ENCODE results near the gene CGB8. TPM values are rescaled to one million over a fixed set of nuclear protein-coding genes. Genes with fewer than 3 reads are reported as not detected.
"Not testable (repeated sequence)": the region's sequence is repeated elsewhere in the genome, so short reads cannot be mapped to it uniquely, and the experiment has no call there.

The CGB8 gene
- total and polyA plus RNA-seq, 4 donors, result not detected

GRCh38 chr19:49025599-49025998 lies 23.3 kb downstream of the CGB8 start:
- intact Hi-C loops (cut with DNase I); H3K4me3 ChIP-seq (ENCODE audit: low read length in 2 of 2); H3K27me3 ChIP-seq (ENCODE audit: control insufficient read depth in 1 of 2, insufficient read depth in 2 of 2, low read length in 1 of 2); DNase-seq; H3K9me3 ChIP-seq (ENCODE audit: control insufficient read depth, low read length); ATAC-seq (ENCODE audit: low FRiP score); H3K4me1 ChIP-seq (ENCODE audit: control insufficient read depth in 1 of 2, insufficient read depth in 2 of 2, low read length in 2 of 2); H3K27ac ChIP-seq (ENCODE audit: low read depth in 1 of 2, low read length in 2 of 2); H3K36me3 ChIP-seq (ENCODE audit: control insufficient read depth in 1 of 2, insufficient read depth in 2 of 2, low read length in 1 of 2): not testable (repeated sequence)
- WGBS, 2 donors, result 80 to 89% methylated on average over 23 of the region's 23 CpGs

DNA sequence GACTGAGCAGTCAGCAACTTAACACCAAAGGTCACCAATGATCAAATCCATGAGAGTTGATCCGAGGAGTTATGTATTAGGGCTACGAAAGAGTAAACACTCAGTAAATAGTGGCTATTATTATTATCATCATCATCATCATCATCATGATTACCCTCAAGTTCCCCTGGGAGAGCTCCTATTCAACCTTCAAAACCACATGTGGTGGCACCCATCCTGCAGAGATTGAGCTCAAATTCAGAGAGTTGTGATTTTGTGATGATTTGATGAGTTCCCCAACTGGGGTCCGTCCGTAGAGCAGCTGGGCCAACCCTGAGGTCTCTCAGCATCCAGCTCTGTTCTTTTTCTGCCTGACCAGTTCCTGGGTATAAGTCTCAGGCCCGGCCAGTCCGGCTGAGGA lies 23.8 kb downstream of the CGB8 start:
- ATAC-seq (ENCODE audit: low FRiP score); DNase-seq; H3K27me3 ChIP-seq (ENCODE audit: control insufficient read depth in 1 of 2, insufficient read depth in 2 of 2, low read length in 1 of 2); intact Hi-C loops (cut with DNase I); H3K9me3 ChIP-seq (ENCODE audit: control insufficient read depth, low read length); H3K4me1 ChIP-seq (ENCODE audit: control insufficient read depth in 1 of 2, insufficient read depth in 2 of 2, low read length in 2 of 2); H3K4me3 ChIP-seq (ENCODE audit: low read length in 2 of 2); H3K36me3 ChIP-seq (ENCODE audit: control insufficient read depth in 1 of 2, insufficient read depth in 2 of 2, low read length in 1 of 2); H3K27ac ChIP-seq (ENCODE audit: low read depth in 1 of 2, low read length in 2 of 2): not testable (repeated sequence)
- WGBS, 2 donors, result 91 to 94% methylated on average over 3 to 4 of the region's 6 CpGs

GRCh38 chr19:49024233-49024632 lies 24.7 kb downstream of the CGB8 start, which contains the start of gene CGB3:
Gene CGB3 (minus strand): TSS chr19:49024333. CDS start chr19:49023971, 362 bp downstream.
- H3K4me1 ChIP-seq (ENCODE audit: control insufficient read depth in 1 of 2, insufficient read depth in 2 of 2, low read length in 2 of 2); H3K9me3 ChIP-seq (ENCODE audit: control insufficient read depth, low read length); DNase-seq; intact Hi-C loops (cut with DNase I); H3K27ac ChIP-seq (ENCODE audit: low read depth in 1 of 2, low read length in 2 of 2); H3K36me3 ChIP-seq (ENCODE audit: control insufficient read depth in 1 of 2, insufficient read depth in 2 of 2, low read length in 1 of 2); H3K4me3 ChIP-seq (ENCODE audit: low read length in 2 of 2); ATAC-seq (ENCODE audit: low FRiP score); H3K27me3 ChIP-seq (ENCODE audit: control insufficient read depth in 1 of 2, insufficient read depth in 2 of 2, low read length in 1 of 2): not testable (repeated sequence)
- WGBS, 2 donors, result 57 to 71% methylated on average over 10 to 13 of the region's 15 CpGs

GRCh38 chr19:49022116-49022515 lies 26.8 kb downstream of the CGB8 start:
- H3K36me3 ChIP-seq (ENCODE audit: control insufficient read depth in 1 of 2, insufficient read depth in 2 of 2, low read length in 1 of 2), result no peaks in the 10 kb centered on the region
- no peak overlapping the region for H3K4me3 ChIP-seq (ENCODE audit: low read length in 2 of 2)
- no peaks in the 10 kb centered on the region for H3K4me1 ChIP-seq (ENCODE audit: control insufficient read depth in 1 of 2, insufficient read depth in 2 of 2, low read length in 2 of 2)
- no peak for DNase-seq
- no peak overlapping the region for H3K27ac ChIP-seq (ENCODE audit: low read depth in 1 of 2, low read length in 2 of 2)
- intact Hi-C loops (cut with DNase I), result no loop called here
- WGBS, 2 donors, result 89 to 94% methylated on average over 9 of the region's 9 CpGs
- H3K9me3 ChIP-seq (ENCODE audit: control insufficient read depth, low read length), result no peaks in the 10 kb centered on the region
- H3K27me3 ChIP-seq (ENCODE audit: control insufficient read depth in 1 of 2, insufficient read depth in 2 of 2, low read length in 1 of 2), result no peaks in the 10 kb centered on the region
- no peak for ATAC-seq (ENCODE audit: low FRiP score)

GRCh38 chr19:49020931-49021895 lies 27.7 kb downstream of the CGB8 start:
- ATAC-seq (ENCODE audit: low FRiP score) (no peak), DNase-seq (no peak)
- no peaks in the 10 kb centered on the region for H3K9me3 ChIP-seq (ENCODE audit: control insufficient read depth, low read length)
- H3K27me3 ChIP-seq (ENCODE audit: control insufficient read depth in 1 of 2, insufficient read depth in 2 of 2, low read length in 1 of 2), result no peaks in the 10 kb centered on the region
- no peak overlapping the region for H3K27ac ChIP-seq (ENCODE audit: low read depth in 1 of 2, low read length in 2 of 2)
- intact Hi-C loops (cut with DNase I), result no loop called here
- H3K4me3 ChIP-seq (ENCODE audit: low read length in 2 of 2), result no peak overlapping the region
- no peaks in the 10 kb centered on the region for H3K36me3 ChIP-seq (ENCODE audit: control insufficient read depth in 1 of 2, insufficient read depth in 2 of 2, low read length in 1 of 2)
- 50 to 51% methylated on average over 16 of the region's 16 CpGs for WGBS, 2 donors
- no peaks in the 10 kb centered on the region for H3K4me1 ChIP-seq (ENCODE audit: control insufficient read depth in 1 of 2, insufficient read depth in 2 of 2, low read length in 2 of 2)

GRCh38 chr19:49020342-49020741 lies 28.6 kb downstream of the CGB8 start:
- Histone ChIP-seq H3K9me3 (ENCODE audit: control insufficient read depth, low read length) (no peaks in the 10 kb centered on the region), H3K27me3 (ENCODE audit: control insufficient read depth in 1 of 2, insufficient read depth in 2 of 2, low read length in 1 of 2) (no peaks in the 10 kb centered on the region), H3K4me1 (ENCODE audit: control insufficient read depth in 1 of 2, insufficient read depth in 2 of 2, low read length in 2 of 2) (no peaks in the 10 kb centered on the region), H3K27ac (ENCODE audit: low read depth in 1 of 2, low read length in 2 of 2) (no peak overlapping the region), H3K4me3 (ENCODE audit: low read length in 2 of 2) (no peak overlapping the region), H3K36me3 (ENCODE audit: control insufficient read depth in 1 of 2, insufficient read depth in 2 of 2, low read length in 1 of 2) (no peaks in the 10 kb centered on the region)
- WGBS, 2 donors, result 66 to 67% methylated on average over 11 of the region's 11 CpGs
- ATAC-seq (ENCODE audit: low FRiP score), result no peak
- intact Hi-C loops (cut with DNase I), result no loop called here
- DNase-seq, result no peak

DNA sequence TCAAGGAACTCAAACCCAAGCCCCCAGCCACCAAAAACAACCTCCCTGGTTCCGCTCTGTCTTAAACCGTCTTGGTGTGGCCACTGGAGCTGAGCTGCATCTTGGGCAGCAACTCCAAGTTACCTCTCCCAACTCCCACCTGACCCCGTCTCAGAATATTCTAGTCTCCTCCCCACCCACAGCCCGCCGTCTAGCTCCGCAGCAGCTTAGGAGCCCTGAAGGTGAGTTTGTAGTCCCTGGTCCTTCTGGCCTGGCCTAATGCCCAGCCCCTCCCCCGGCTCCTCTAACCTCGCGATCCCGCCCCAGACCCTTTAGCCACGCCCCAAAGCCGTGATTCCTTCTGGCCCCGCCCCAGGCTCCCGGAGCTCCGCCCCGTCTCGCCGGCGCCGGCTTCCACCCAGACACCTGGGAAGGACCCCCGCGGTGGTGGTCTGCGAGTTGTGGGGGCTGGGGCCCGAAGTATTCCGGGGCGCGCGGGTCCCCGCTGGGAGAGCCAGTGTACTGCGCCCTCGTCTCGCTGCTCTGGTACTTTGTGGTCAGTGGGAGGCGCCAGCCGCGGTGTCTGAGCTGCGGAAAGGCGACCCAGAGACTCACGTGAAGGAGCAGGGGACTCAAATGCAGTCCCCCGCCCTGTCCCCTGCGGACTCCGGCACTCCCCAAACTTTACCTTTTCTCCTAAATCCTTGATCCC lies 29.5 kb downstream of the CGB8 start:
- no peaks in the 10 kb centered on the region for H3K9me3 ChIP-seq (ENCODE audit: control insufficient read depth, low read length)
- no peak overlapping the region for H3K27ac ChIP-seq (ENCODE audit: low read depth in 1 of 2, low read length in 2 of 2)
- DNase-seq (peak; percentile 76 to 89), ATAC-seq (ENCODE audit: low FRiP score) (peak; percentile 64)
- no peak overlapping the region for H3K4me3 ChIP-seq (ENCODE audit: low read length in 2 of 2)
- no peaks in the 10 kb centered on the region for H3K4me1 ChIP-seq (ENCODE audit: control insufficient read depth in 1 of 2, insufficient read depth in 2 of 2, low read length in 2 of 2)
- intact Hi-C loops (cut with DNase I), result no loop called here
- no peaks in the 10 kb centered on the region for H3K36me3 ChIP-seq (ENCODE audit: control insufficient read depth in 1 of 2, insufficient read depth in 2 of 2, low read length in 1 of 2)
- no peaks in the 10 kb centered on the region for H3K27me3 ChIP-seq (ENCODE audit: control insufficient read depth in 1 of 2, insufficient read depth in 2 of 2, low read length in 1 of 2)
- WGBS, 2 donors, result 14 to 21% methylated on average over 17 to 41 of the region's 41 CpGs

- H3K27me3 ChIP-seq (ENCODE audit: control insufficient read depth in 1 of 2, insufficient read depth in 2 of 2, low read length in 1 of 2); H3K27ac ChIP-seq (ENCODE audit: low read depth in 1 of 2, low read length in 2 of 2); intact Hi-C loops (cut with DNase I); H3K9me3 ChIP-seq (ENCODE audit: control insufficient read depth, low read length); H3K36me3 ChIP-seq (ENCODE audit: control insufficient read depth in 1 of 2, insufficient read depth in 2 of 2, low read length in 1 of 2); H3K4me1 ChIP-seq (ENCODE audit: control insufficient read depth in 1 of 2, insufficient read depth in 2 of 2, low read length in 2 of 2): not testable (repeated sequence)
- peak in 1 of 2 donors; percentile 81 for DNase-seq
- WGBS, 2 donors, result 3 to 4% methylated on average over 41 to 50 of the region's 50 CpGs
- peak overlapping the region in 1 of 2 donors; percentile 5 for H3K4me3 ChIP-seq (ENCODE audit: low read length in 2 of 2)
- peak; percentile 8 for ATAC-seq (ENCODE audit: low FRiP score)
Measured at GRCh38 chr19:49018388-49019241, 30.3 kb downstream of the CGB8 start.
